Loucy (cell line): ENCODE data around the gene MRFAP1L1.

ENCODE experiments used
- H2AFZ ChIP-seq: fragments of 200-600 bp; sonication (generic); 2 replicates; pipeline ENCODE4 v1.6.0; 2016; ENCODE audit warnings: antibody characterized with exemption, mild to moderate bottlenecking, low read length, moderate library complexity
- H3F3A ChIP-seq: fragments of 200-600 bp; 2 replicates; pipeline ENCODE4 v1.6.0; 2016; ENCODE audit warnings: antibody characterized with exemption, low read depth, mild to moderate bottlenecking
- H3K27me3 ChIP-seq: fragments of 200-600 bp; sonication (generic); 2 replicates; pipeline ENCODE4 v1.6.1; 2014; ENCODE audit warnings: low read length, mild to moderate bottlenecking; ENCODE audit not compliant: insufficient read depth, poor library complexity, severe bottlenecking
- H3K36me3 ChIP-seq: fragments of 200-600 bp; sonication (generic); 2 replicates; pipeline ENCODE4 v1.6.1; 2016; ENCODE audit warnings: low read length; ENCODE audit not compliant: insufficient read depth
- H3K4me1 ChIP-seq: fragments of 200-600 bp; sonication (generic); 2 replicates; pipeline ENCODE4 v1.5.1; 2014; ENCODE audit warnings: low read length, mild to moderate bottlenecking; ENCODE audit not compliant: insufficient read depth, poor library complexity, severe bottlenecking
- H3K4me2 ChIP-seq: fragments of 200-600 bp; sonication (generic); 2 replicates; pipeline ENCODE4 v1.6.0; 2014; ENCODE audit warnings: antibody characterized with exemption, low read length, low read depth, mild to moderate bottlenecking; ENCODE audit not compliant: poor library complexity, severe bottlenecking
- H3K4me3 ChIP-seq: fragments of 200-600 bp; sonication (generic); 2 replicates; pipeline ENCODE4 v1.5.1; 2014; ENCODE audit warnings: low read length, mild to moderate bottlenecking, mixed read lengths; ENCODE audit not compliant: poor library complexity, severe bottlenecking
- H3K79me2 ChIP-seq: fragments of 200-600 bp; sonication (generic); 2 replicates; pipeline ENCODE4 v1.6.1; 2014; ENCODE audit warnings: low read length; ENCODE audit not compliant: insufficient read depth
- H3K9ac ChIP-seq: fragments of 200-600 bp; sonication (generic); 2 replicates; pipeline ENCODE4 v1.6.0; 2014; ENCODE audit warnings: mild to moderate bottlenecking, low read depth, low read length, moderate library complexity; ENCODE audit not compliant: poor library complexity, severe bottlenecking
- H3K9me2 ChIP-seq: fragments of 200-600 bp; sonication (generic); replicated peaks from 2 replicates; pipeline ENCODE4 v1.6.1; 2016; ENCODE audit warnings: low read depth, low read length, mixed read lengths
- H3K9me3 ChIP-seq: fragments of 200-600 bp; sonication (generic); 2 replicates; pipeline ENCODE4 v1.6.1; 2014; ENCODE audit warnings: mild to moderate bottlenecking, antibody characterized with exemption, low read length, low read depth; ENCODE audit not compliant: insufficient read depth
- H4K20me1 ChIP-seq: fragments of 200-600 bp; sonication (generic); 2 replicates; pipeline ENCODE4 v1.6.0; 2014; ENCODE audit warnings: antibody characterized with exemption, low read length, mild to moderate bottlenecking; ENCODE audit not compliant: insufficient read depth, poor library complexity, severe bottlenecking
- EZH2phosphoT487 ChIP-seq: fragments of 200-600 bp; IDR thresholded peaks from 2 replicates; pipeline ENCODE4 v1.6.1; 2018; ENCODE audit warnings: antibody characterized with exemption, mild to moderate bottlenecking, moderate library complexity, borderline replicate concordance
- TF ChIP-seq, protein P1 (sequence below): fragments of 200-600 bp; sonication (generic); conservative IDR thresholded peaks from 2 replicates; pipeline ENCODE4 v1.5.1; 2014; ENCODE audit warnings: mild to moderate bottlenecking, antibody characterized with exemption, low read length

Gene MRFAP1L1

DNA sequence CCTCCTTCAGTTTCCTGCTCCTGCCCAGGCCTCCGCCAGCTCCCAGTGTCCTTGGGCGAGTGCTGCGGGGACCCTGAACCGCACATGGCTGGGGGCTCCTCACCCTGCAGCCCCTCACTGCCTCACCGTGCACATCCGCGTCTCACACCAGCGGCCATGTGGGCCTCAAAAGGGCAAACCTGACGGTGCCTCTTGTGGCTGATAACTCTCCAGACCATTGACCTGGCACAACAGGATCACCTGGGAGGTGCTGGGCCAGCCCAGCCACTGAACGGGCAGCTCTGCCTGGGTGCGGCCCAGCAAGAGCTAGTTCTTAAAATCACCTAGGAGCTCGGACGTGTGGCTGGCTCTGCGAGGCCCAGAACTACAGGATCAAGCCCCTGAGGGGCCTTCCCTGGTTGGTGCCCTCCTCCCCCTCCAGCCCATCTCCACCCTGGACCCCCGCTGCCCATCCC lies 20.1 kb downstream of the MRFAP1L1 start:
- peak overlapping the region; percentile 73 for H3K4me2 ChIP-seq
- peak overlapping the region; percentile 68 for H3K9ac ChIP-seq
- H3K79me2 ChIP-seq = peaks cover 18% of the 10 kb centered on the region; the same call in 1 of the 2 replicates
- no peaks in the 10 kb centered on the region for H3K9me2 ChIP-seq
- H3K4me3 ChIP-seq = peak overlapping the region; percentile 69
- TF ChIP-seq, protein P1, sequence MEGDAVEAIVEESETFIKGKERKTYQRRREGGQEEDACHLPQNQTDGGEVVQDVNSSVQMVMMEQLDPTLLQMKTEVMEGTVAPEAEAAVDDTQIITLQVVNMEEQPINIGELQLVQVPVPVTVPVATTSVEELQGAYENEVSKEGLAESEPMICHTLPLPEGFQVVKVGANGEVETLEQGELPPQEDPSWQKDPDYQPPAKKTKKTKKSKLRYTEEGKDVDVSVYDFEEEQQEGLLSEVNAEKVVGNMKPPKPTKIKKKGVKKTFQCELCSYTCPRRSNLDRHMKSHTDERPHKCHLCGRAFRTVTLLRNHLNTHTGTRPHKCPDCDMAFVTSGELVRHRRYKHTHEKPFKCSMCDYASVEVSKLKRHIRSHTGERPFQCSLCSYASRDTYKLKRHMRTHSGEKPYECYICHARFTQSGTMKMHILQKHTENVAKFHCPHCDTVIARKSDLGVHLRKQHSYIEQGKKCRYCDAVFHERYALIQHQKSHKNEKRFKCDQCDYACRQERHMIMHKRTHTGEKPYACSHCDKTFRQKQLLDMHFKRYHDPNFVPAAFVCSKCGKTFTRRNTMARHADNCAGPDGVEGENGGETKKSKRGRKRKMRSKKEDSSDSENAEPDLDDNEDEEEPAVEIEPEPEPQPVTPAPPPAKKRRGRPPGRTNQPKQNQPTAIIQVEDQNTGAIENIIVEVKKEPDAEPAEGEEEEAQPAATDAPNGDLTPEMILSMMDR = no peak
- no peak for TF ChIP-seq EZH2phosphoT487
- H3F3A ChIP-seq = no peaks in the 10 kb centered on the region
- H4K20me1 ChIP-seq = no peaks in the 10 kb centered on the region
- H3K4me1 ChIP-seq = peaks cover 62% of the 10 kb centered on the region
- H3K36me3 ChIP-seq = no peaks in the 10 kb centered on the region
- H3K9me3 ChIP-seq = no peaks in the 10 kb centered on the region
- no peak overlapping the region for H2AFZ ChIP-seq
- no peaks in the 10 kb centered on the region for H3K27me3 ChIP-seq

DNA sequence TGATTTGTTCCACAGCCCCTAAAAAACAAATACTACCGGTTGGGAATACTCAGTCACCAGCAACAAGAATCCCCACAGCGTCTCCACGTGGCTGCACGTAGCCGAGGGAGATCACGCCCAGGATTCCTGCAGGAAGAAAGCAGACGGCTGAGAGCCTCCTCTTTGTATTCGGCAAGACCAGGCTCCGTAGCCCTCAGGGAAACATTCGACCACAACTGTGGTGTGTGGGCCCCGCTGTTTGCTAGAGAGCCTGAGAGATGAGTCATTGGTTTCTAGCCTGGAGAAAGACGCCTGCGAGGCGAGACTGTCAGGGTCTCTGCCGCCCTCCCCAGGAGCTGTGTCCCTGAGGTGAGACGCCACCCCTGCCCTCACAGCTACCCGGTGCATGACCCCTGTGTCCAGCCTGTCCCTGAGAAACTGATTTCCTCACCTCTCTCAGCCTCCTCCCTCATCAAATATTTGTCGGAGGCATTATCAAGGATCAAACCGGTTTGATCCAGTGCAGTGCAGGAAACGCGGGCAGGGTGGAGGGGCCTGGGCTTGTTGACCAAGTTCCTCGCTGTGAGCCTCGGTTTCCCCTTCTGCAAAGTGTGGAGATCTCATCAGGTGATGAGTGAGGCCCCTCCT lies 20.7 kb downstream of the MRFAP1L1 start:
- peaks cover 57% of the 10 kb centered on the region for H3K4me1 ChIP-seq
- peak overlapping the region; percentile 34; the same call in 1 of the 2 replicates for H2AFZ ChIP-seq
- H3K9ac ChIP-seq = peak overlapping the region; percentile 68
- TF ChIP-seq, protein P1 = no peak; the same call in 1 of the 2 replicates
- no peak for TF ChIP-seq EZH2phosphoT487
- H4K20me1 ChIP-seq = no peaks in the 10 kb centered on the region
- no peaks in the 10 kb centered on the region for H3K9me3 ChIP-seq
- H3K36me3 ChIP-seq = no peaks in the 10 kb centered on the region
- no peaks in the 10 kb centered on the region for H3K9me2 ChIP-seq
- H3K27me3 ChIP-seq = no peaks in the 10 kb centered on the region
- H3F3A ChIP-seq = no peaks in the 10 kb centered on the region
- H3K79me2 ChIP-seq = peaks cover 18% of the 10 kb centered on the region; the same call in 1 of the 2 replicates
- H3K4me2 ChIP-seq = peak overlapping the region; percentile 73
- H3K4me3 ChIP-seq = peak overlapping the region; percentile 69

DNA sequence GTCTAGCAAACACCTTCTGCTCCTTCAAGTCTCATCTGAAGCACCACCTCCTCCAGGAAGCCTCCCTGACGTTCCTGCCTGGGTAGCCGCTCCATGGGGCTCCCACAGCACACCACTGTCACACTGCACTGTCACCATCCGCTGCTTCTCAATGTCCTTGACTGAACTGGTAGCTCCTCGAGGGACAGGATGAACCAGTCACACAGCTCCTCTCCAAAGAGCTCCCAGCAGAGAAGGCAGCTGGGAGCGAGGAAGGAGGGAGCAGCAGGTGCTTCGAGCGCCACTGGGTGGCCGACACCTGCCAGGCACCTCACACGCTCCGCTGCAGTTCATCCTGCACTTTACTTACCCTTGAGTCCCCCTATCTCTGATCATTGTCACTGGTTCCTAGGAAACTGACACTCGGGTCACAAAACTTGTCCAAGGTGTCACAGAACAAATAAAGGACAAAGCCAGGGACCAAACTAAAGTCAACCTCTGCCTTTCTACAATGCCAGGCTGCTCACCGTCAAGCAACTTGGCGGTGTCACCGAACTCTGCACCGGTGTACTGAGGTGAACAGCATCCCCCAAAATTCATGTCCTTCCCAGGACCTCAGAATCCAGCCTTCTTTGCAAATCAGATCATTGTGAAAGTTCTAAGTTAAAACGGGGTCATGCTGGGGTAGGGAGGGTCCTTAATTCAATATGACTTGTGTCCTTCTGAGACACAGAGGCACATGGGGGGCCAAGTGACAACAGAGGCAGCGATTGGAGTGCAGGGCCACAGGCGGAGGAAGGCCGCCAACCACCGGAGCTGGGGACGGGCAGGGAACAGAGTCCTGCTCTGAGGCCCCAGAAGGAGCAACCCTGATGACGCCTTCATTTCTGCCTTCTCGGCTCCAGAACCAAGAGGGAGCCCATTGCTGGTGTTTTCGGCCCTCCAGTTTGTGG lies 21.5 kb downstream of the MRFAP1L1 start:
- peak overlapping the region; percentile 73 for H3K4me2 ChIP-seq
- H3K36me3 ChIP-seq = no peaks in the 10 kb centered on the region
- H3K79me2 ChIP-seq = peaks cover 18% of the 10 kb centered on the region; the same call in 1 of the 2 replicates
- H3F3A ChIP-seq = no peaks in the 10 kb centered on the region
- peak overlapping the region; percentile 69 for H3K4me3 ChIP-seq
- peaks cover 50% of the 10 kb centered on the region for H3K4me1 ChIP-seq
- H4K20me1 ChIP-seq = no peaks in the 10 kb centered on the region
- H3K9me2 ChIP-seq = no peaks in the 10 kb centered on the region
- H3K27me3 ChIP-seq = no peaks in the 10 kb centered on the region
- no peaks in the 10 kb centered on the region for H3K9me3 ChIP-seq
- TF ChIP-seq, protein P1 = peak; percentile 13; the same call in 1 of the 2 replicates
- no peak for TF ChIP-seq EZH2phosphoT487
- H3K9ac ChIP-seq = peak overlapping the region; percentile 68
- peak overlapping the region; percentile 34; the same call in 1 of the 2 replicates for H2AFZ ChIP-seq
